Measurements from ENCODE around the gene DUSP1. TPM values are rescaled to one million over a fixed set of nuclear protein-coding genes. Genes with fewer than 3 reads are reported as not detected.

Gene DUSP1
- total RNA-seq, 1 donor from 2014 or later: 49.9 TPM

Other genes starting within 250 kb of the DUSP1 start
- 19.7 TPM for gene NEURL1B, start 129.9 kb downstream of the DUSP1 start, total RNA-seq
- 76.9 TPM for gene ERGIC1, start 63.1 kb upstream of the DUSP1 start, total RNA-seq
- gene RPL26L1, start 188.2 kb upstream of the DUSP1 start, total RNA-seq: 28.1 TPM
- 201 TPM for gene ATP6V0E1, start 212.6 kb upstream of the DUSP1 start, total RNA-seq